ENCODE data around the gene NPAS2. TPM values are rescaled to one million over a fixed set of nuclear protein-coding genes. Genes with fewer than 3 reads are reported as not detected.

The NPAS2 gene
- total and polyA plus RNA-seq, 5 experiments from 2014 or later, result 2.0 to 9.0 (median 4.1) TPM

- peak overlapping the region in 3 of 10 donors; percentile 55 to 63 (median 57) for H3K27ac Mint-ChIP-seq
- H3K4me1 Mint-ChIP-seq, result peaks cover 3 to 20% (median 5%) of the 10 kb centered on the region in 4 donors
- no peaks in the 10 kb centered on the region for H3K9me3 Mint-ChIP-seq
- H3K27me3 Mint-ChIP-seq, result peaks cover 0 to 2% (median 0%) of the 10 kb centered on the region in 5 donors
- peak in 6 of 10 donors; percentile 2 to 54 (median 30) for DNase-seq
- ATAC-seq, result peak in 1 of 2 donors; percentile 94
- H3K36me3 Mint-ChIP-seq, result peaks cover 0 to 34% (median 3%) of the 10 kb centered on the region in 3 donors
- POLR2A ChIA-PET, result no interaction called here
- H3K4me3 Mint-ChIP-seq, result no peak overlapping the region
Observed at GRCh38 chr2:100953406-100954043, 133.6 kb downstream of the NPAS2 start.

- H3K9me3 Mint-ChIP-seq, result no peaks in the 10 kb centered on the region
- DNase-seq (no peak), ATAC-seq (no peak)
- H3K27ac Mint-ChIP-seq, result peak overlapping the region in 2 of 10 donors; percentile 55 to 63
- peaks cover 3 to 20% (median 5%) of the 10 kb centered on the region in 4 donors for H3K4me1 Mint-ChIP-seq
- POLR2A ChIA-PET, result no interaction called here
- H3K27me3 Mint-ChIP-seq, result peaks cover 0 to 2% (median 0%) of the 10 kb centered on the region in 5 donors
- H3K36me3 Mint-ChIP-seq, result peaks cover 0 to 29% (median 3%) of the 10 kb centered on the region in 3 donors
- H3K4me3 Mint-ChIP-seq, result peak overlapping the region in 1 of 10 donors; percentile 1
Observed at GRCh38 chr2:100954044-100954420, 134.1 kb downstream of the NPAS2 start.

GRCh38 chr2:100955226-100955625, 135.3 kb downstream of the NPAS2 start:
- H3K36me3 Mint-ChIP-seq, result peaks cover 0 to 17% (median 0%) of the 10 kb centered on the region in 3 donors
- H3K27ac Mint-ChIP-seq, result peak overlapping the region in 1 of 10 donors; percentile 18
- H3K27me3 Mint-ChIP-seq, result peaks cover 0 to 2% (median 0%) of the 10 kb centered on the region in 5 donors
- POLR2A ChIA-PET, result no interaction called here
- no peak overlapping the region for H3K4me3 Mint-ChIP-seq
- H3K4me1 Mint-ChIP-seq, result peaks cover 3 to 20% (median 5%) of the 10 kb centered on the region in 4 donors
- H3K9me3 Mint-ChIP-seq, result no peaks in the 10 kb centered on the region
- ATAC-seq (no peak), DNase-seq (no peak)

- Mint-ChIP-seq H3K36me3 (peaks cover 0 to 12% (median 0%) of the 10 kb centered on the region in 3 donors), H3K4me3 (no peak overlapping the region), H3K4me1 (peaks cover 3 to 20% (median 5%) of the 10 kb centered on the region in 4 donors), H3K9me3 (no peaks in the 10 kb centered on the region), H3K27me3 (peaks cover 0 to 2% (median 0%) of the 10 kb centered on the region in 5 donors), H3K27ac (peak overlapping the region in 1 of 10 donors; percentile 14)
- DNase-seq (no peak), ATAC-seq (no peak)
- POLR2A ChIA-PET, result no interaction called here
Observed at GRCh38 chr2:100956081-100956480, 136.1 kb downstream of the NPAS2 start.

GRCh38 chr2:100957996-100958653, 138.2 kb downstream of the NPAS2 start:
- Mint-ChIP-seq H3K27ac (peak overlapping the region in 1 of 10 donors; percentile 59), H3K36me3 (peaks cover 0 to 7% (median 0%) of the 10 kb centered on the region in 3 donors), H3K4me1 (peaks cover 0 to 12% (median 5%) of the 10 kb centered on the region in 4 donors), H3K27me3 (peaks cover 0 to 2% (median 0%) of the 10 kb centered on the region in 5 donors), H3K4me3 (no peak overlapping the region), H3K9me3 (no peaks in the 10 kb centered on the region)
- DNase-seq, result no peak
- POLR2A ChIA-PET, result no interaction called here
- no peak for ATAC-seq

GRCh38 chr2:100959225-100959880, 139.4 kb downstream of the NPAS2 start:
- no peak for DNase-seq
- ATAC-seq, result no peak
- peaks cover 0 to 5% (median 0%) of the 10 kb centered on the region in 3 donors for H3K36me3 Mint-ChIP-seq
- peak overlapping the region in 3 of 10 donors; percentile 20 to 46 (median 35) for H3K27ac Mint-ChIP-seq
- H3K4me1 Mint-ChIP-seq, result peaks cover 0 to 8% (median 3%) of the 10 kb centered on the region in 4 donors
- peaks cover 0 to 2% (median 0%) of the 10 kb centered on the region in 5 donors for H3K27me3 Mint-ChIP-seq
- no peak overlapping the region for H3K4me3 Mint-ChIP-seq
- no peaks in the 10 kb centered on the region for H3K9me3 Mint-ChIP-seq
- POLR2A ChIA-PET, result no interaction called here

- H3K36me3 Mint-ChIP-seq, result peaks cover 0 to 10% (median 0%) of the 10 kb centered on the region in 3 donors
- no peak overlapping the region for H3K4me3 Mint-ChIP-seq
- H3K4me1 Mint-ChIP-seq, result peaks cover 0 to 14% (median 3%) of the 10 kb centered on the region in 4 donors
- no peak for DNase-seq
- no peak overlapping the region for H3K27ac Mint-ChIP-seq
- POLR2A ChIA-PET, result no interaction called here
- H3K27me3 Mint-ChIP-seq, result peaks cover 0 to 2% (median 0%) of the 10 kb centered on the region in 5 donors
- ATAC-seq, result no peak
- no peaks in the 10 kb centered on the region for H3K9me3 Mint-ChIP-seq
Observed at GRCh38 chr2:100960688-100961087, 140.7 kb downstream of the NPAS2 start.

- no peak for ATAC-seq
- Mint-ChIP-seq H3K4me3 (no peak overlapping the region), H3K27ac (peak overlapping the region in 1 of 10 donors; percentile 43), H3K27me3 (no peaks in the 10 kb centered on the region), H3K4me1 (peaks cover 0 to 14% (median 3%) of the 10 kb centered on the region in 4 donors), H3K9me3 (no peaks in the 10 kb centered on the region), H3K36me3 (peaks cover 0 to 17% (median 0%) of the 10 kb centered on the region in 3 donors)
- DNase-seq, result no peak
- POLR2A ChIA-PET, result no interaction called here
Observed at GRCh38 chr2:100962366-100963025, 142.6 kb downstream of the NPAS2 start.

GRCh38 chr2:100963026-100963375, 143.1 kb downstream of the NPAS2 start:
- POLR2A ChIA-PET, result no interaction called here
- ATAC-seq, result no peak
- H3K9me3 Mint-ChIP-seq, result no peaks in the 10 kb centered on the region
- H3K4me3 Mint-ChIP-seq, result no peak overlapping the region
- DNase-seq, result no peak
- peaks cover 0 to 14% (median 3%) of the 10 kb centered on the region in 4 donors for H3K4me1 Mint-ChIP-seq
- no peaks in the 10 kb centered on the region for H3K27me3 Mint-ChIP-seq
- peaks cover 0 to 22% (median 0%) of the 10 kb centered on the region in 3 donors for H3K36me3 Mint-ChIP-seq
- peak overlapping the region in 1 of 10 donors; percentile 43 for H3K27ac Mint-ChIP-seq

- Mint-ChIP-seq H3K4me3 (no peak overlapping the region), H3K27ac (peak overlapping the region in 2 of 10 donors; percentile 43 to 71), H3K4me1 (peaks cover 0 to 14% (median 3%) of the 10 kb centered on the region in 4 donors), H3K36me3 (peaks cover 0 to 33% (median 2%) of the 10 kb centered on the region in 3 donors), H3K27me3 (no peaks in the 10 kb centered on the region), H3K9me3 (no peaks in the 10 kb centered on the region)
- ATAC-seq (peak in 1 of 2 donors; percentile 71), DNase-seq (peak in 2 of 10 donors; percentile 14 to 29)
- POLR2A ChIA-PET, result no interaction called here
Observed at GRCh38 chr2:100964222-100964621, 144.3 kb downstream of the NPAS2 start.

GRCh38 chr2:100964681-100965169, 144.8 kb downstream of the NPAS2 start:
- Mint-ChIP-seq H3K27ac (no peak overlapping the region), H3K9me3 (no peaks in the 10 kb centered on the region), H3K27me3 (no peaks in the 10 kb centered on the region), H3K4me3 (no peak overlapping the region), H3K4me1 (peaks cover 0 to 14% (median 3%) of the 10 kb centered on the region in 4 donors), H3K36me3 (peaks cover 0 to 38% (median 4%) of the 10 kb centered on the region in 3 donors)
- ATAC-seq, result no peak
- no peak for DNase-seq
- POLR2A ChIA-PET, result interaction anchor here (0.6 kb wide), 1 partner anchor 34 kb away, joined by 3 read pairs; no protein-coding TSS in a partner anchor

GRCh38 chr2:100965596-100965995, 145.7 kb downstream of the NPAS2 start:
- no peaks in the 10 kb centered on the region for H3K27me3 Mint-ChIP-seq
- no peak overlapping the region for H3K27ac Mint-ChIP-seq
- ATAC-seq, result no peak
- no peaks in the 10 kb centered on the region for H3K9me3 Mint-ChIP-seq
- H3K4me3 Mint-ChIP-seq, result no peak overlapping the region
- POLR2A ChIA-PET, result no interaction called here
- H3K4me1 Mint-ChIP-seq, result peaks cover 0 to 14% (median 3%) of the 10 kb centered on the region in 4 donors
- no peak for DNase-seq
- H3K36me3 Mint-ChIP-seq, result peaks cover 0 to 45% (median 4%) of the 10 kb centered on the region in 3 donors

All from naive thymus-derived CD8-positive, alpha-beta T cell (primary cell).